B cell (primary cell): ENCODE measurements around the gene SRR. TPM values are rescaled to one million over a fixed set of nuclear protein-coding genes. Genes with fewer than 3 reads are reported as not detected.

Experiments used
- ATAC-seq: fragments of 200-7000 bp; cut with Tn5 transposase; one replicate; pipeline ENCODE4 v1.10.0; 2021; ENCODE audit warnings: low read depth, mild to moderate bottlenecking, moderate number of reproducible peaks, moderate library complexity
- CTCF ChIA-PET: fragments of 350-600 bp; sonication (Branson Sonifier 250); formaldehyde crosslinking; loops from one replicate; lab custom pipeline; 2021; ENCODE audit warnings: antibody characterized with exemption, inconsistent platforms; lab: Charles Lee
- POLR2A ChIA-PET: fragments of 350-600 bp; sonication (Branson Sonifier 250); formaldehyde crosslinking; loops from one replicate; lab custom pipeline; 2021; ENCODE audit warnings: antibody characterized with exemption; lab: Charles Lee
- DNase-seq: peaks from one replicate; pipeline ENCODE4 v3.0.0; 2013
- H2AFZ ChIP-seq: 2 replicates; pipeline ENCODE4 v1.6.1; 2012; ENCODE audit warnings: mild to moderate bottlenecking, low read depth, low read length; ENCODE audit not compliant: insufficient read depth, poor library complexity, severe bottlenecking
- H3K27ac ChIP-seq, 2 donors: 1 replicate in 1 of 2; 2 replicates in 1 of 2; pipeline ENCODE4 v1.5.1; 2012 to 2013; ENCODE audit warnings: low read length in 2 of 2, mild to moderate bottlenecking in 2 of 2, moderate library complexity in 1 of 2
- H3K27me3 ChIP-seq, 4 experiments: fragments of 200-600 bp in 1 of 4; sonication (generic) in 1 of 4; replicated peaks in 1 of 4; 1 replicate in 2 of 4; 2 replicates in 2 of 4; pipeline versions ENCODE4 v1.6.1 to v1.7.0; 2013 to 2016; ENCODE audit warnings: low read length in 3 of 4, mild to moderate bottlenecking in 2 of 4, mixed read lengths in 1 of 4, moderate library complexity in 1 of 4; ENCODE audit not compliant: insufficient read depth in 4 of 4, control insufficient read depth in 3 of 4; ENCODE audit errors: control extremely low read depth in 1 of 4
- H3K36me3 ChIP-seq, 2 experiments: replicated peaks in 1 of 2; 1 replicate in 1 of 2; 2 replicates in 1 of 2; pipeline versions ENCODE4 v1.6.1 to v1.7.1; 2013; ENCODE audit warnings: low read length in 1 of 2; ENCODE audit not compliant: insufficient read depth in 2 of 2, control insufficient read depth in 1 of 2; ENCODE audit errors: control extremely low read depth in 1 of 2, extremely low read depth in 1 of 2
- H3K4me1 ChIP-seq, 2 donors: fragments of 200-600 bp in 1 of 2; sonication (generic) in 1 of 2; 1 replicate in 1 of 2; 2 replicates in 1 of 2; pipeline versions ENCODE4 v1.5.1 to v1.6.1; 2013 to 2017; ENCODE audit warnings: low read length in 2 of 2; ENCODE audit not compliant: control insufficient read depth in 2 of 2, insufficient read depth in 2 of 2
- H3K4me2 ChIP-seq: replicated peaks from 2 replicates; pipeline ENCODE3; 2012; ENCODE audit warnings: mild to moderate bottlenecking, low read depth, low read length; ENCODE audit not compliant: poor library complexity, severe bottlenecking
- H3K4me3 ChIP-seq, 5 experiments: fragments of 200-600 bp in 1 of 5; sonication (generic) in 1 of 5; 1 replicate in 3 of 5; 2 replicates in 2 of 5; pipeline versions ENCODE4 v1.5.1 to v1.7.0; 2011 to 2016; ENCODE audit warnings: low read length in 4 of 5, mild to moderate bottlenecking in 4 of 5, low read depth in 2 of 5, control low read depth in 1 of 5, moderate library complexity in 1 of 5; ENCODE audit not compliant: insufficient read depth in 1 of 5; ENCODE audit errors: control extremely low read depth in 1 of 5, extremely low read depth in 1 of 5
- H3K79me2 ChIP-seq: fragments of 200-600 bp; sonication (generic); one replicate; pipeline ENCODE4 v1.6.0; 2016; ENCODE audit warnings: low read length; ENCODE audit not compliant: control insufficient read depth, insufficient read depth
- H3K9ac ChIP-seq: fragments of 200-600 bp; sonication (generic); 2 replicates; pipeline ENCODE4 v1.6.1; 2017; ENCODE audit warnings: mild to moderate bottlenecking, low read length, moderate library complexity
- H3K9me3 ChIP-seq, 3 donors: one replicate each; pipeline versions ENCODE4 v1.6.1 to v1.7.1; 2013; ENCODE audit warnings: low read length in 2 of 3; ENCODE audit not compliant: control insufficient read depth in 2 of 3, insufficient read depth in 1 of 3; ENCODE audit errors: control extremely low read depth in 1 of 3
- H4K20me1 ChIP-seq: 2 replicates; pipeline ENCODE4 v1.6.0; 2012; ENCODE audit warnings: mild to moderate bottlenecking, low read length; ENCODE audit not compliant: insufficient read depth, control insufficient read depth, poor library complexity, severe bottlenecking
- H3K27ac Mint-ChIP-seq: one replicate; pipeline ENCODE4 v1.8.0; 2021; ENCODE audit warnings: mixed read lengths
- H3K27me3 Mint-ChIP-seq: one replicate; pipeline ENCODE4 v1.8.0; 2021; ENCODE audit warnings: mixed read lengths
- H3K4me1 Mint-ChIP-seq: one replicate; pipeline ENCODE4 v1.8.0; 2021; ENCODE audit warnings: mixed read lengths
- H3K4me3 Mint-ChIP-seq: one replicate; pipeline ENCODE4 v1.8.0; 2021; ENCODE audit warnings: mixed read lengths
- H3K9me3 Mint-ChIP-seq: one replicate; pipeline ENCODE4 v1.8.0; 2022; ENCODE audit warnings: mixed read lengths; ENCODE audit not compliant: insufficient read depth
- CTCF ChIP-seq: fragments of 200-600 bp; IDR thresholded peaks from one replicate; pipeline ENCODE4 v1.8.0; 2022; ENCODE audit warnings: antibody characterized with exemption, mild to moderate bottlenecking
- EZH2 ChIP-seq: IDR thresholded peaks from 2 replicates; pipeline ENCODE4 v1.6.1; 2012; ENCODE audit warnings: borderline replicate concordance, low read depth, mild to moderate bottlenecking, moderate library complexity, low read length; ENCODE audit not compliant: insufficient read depth, poor library complexity, severe bottlenecking
- WGBS: methylation state at CpG from one replicate; pipeline ENCODE4 v1.1.5; 2013; ENCODE audit warnings: missing lambda C conversion rate; ENCODE audit not compliant: insufficient coverage; 5-methylcytosine and 5-hydroxymethylcytosine counted together
- intact Hi-C: fragments of 100-400 bp; cut with micrococcal nuclease; formaldehyde crosslinking; loops from one replicate; pipeline ENCODE4 v1.10.0; 2022
- polyA plus RNA-seq: library from polyadenylated mRNA; depleted of rRNA; stranded (reverse); fragments of >200 nt; gene quantifications from 2 replicates; pipeline ENCODE4 v1.2.3, GENCODE V29; 2012
- total RNA-seq, 2 donors: library from RNA; stranded (reverse); fragments of 120-200 nt in 1 of 2; gene quantifications; 1 replicate in 1 of 2; 2 replicates in 1 of 2; pipeline versions ENCODE4 v1.2.3 to v1.2.4, GENCODE V29; 2013 to 2022

The SRR gene
- total and polyA plus RNA-seq, 2 donors (not counting 1 experiment from before 2014, with no cell fraction given) = 2.6 to 5.1 TPM

- no peak for TF ChIP-seq CTCF
- no peak for TF ChIP-seq EZH2
- no peaks in the 10 kb centered on the region for H3K9me3 Mint-ChIP-seq
- no peak overlapping the region for H3K4me3 ChIP-seq
- POLR2A ChIA-PET = no interaction called here
- no peak overlapping the region for H2AFZ ChIP-seq
- intact Hi-C loops = no loop called here
- no peak overlapping the region for H3K27ac Mint-ChIP-seq
- no peak overlapping the region for H3K4me3 Mint-ChIP-seq
- no peaks in the 10 kb centered on the region for H3K79me2 ChIP-seq
- H3K36me3 ChIP-seq = peaks cover 0 to 15% of the 10 kb centered on the region in 2 experiments
- no peak overlapping the region for H3K27ac ChIP-seq
- no peaks in the 10 kb centered on the region for H4K20me1 ChIP-seq
- H3K27me3 Mint-ChIP-seq = no peaks in the 10 kb centered on the region
- DNase-seq (no peak), ATAC-seq (no peak)
- WGBS = 73% methylated on average over 4 of the region's 5 CpGs
- H3K27me3 ChIP-seq = no peaks in the 10 kb centered on the region
- H3K9me3 ChIP-seq = no peaks in the 10 kb centered on the region
- H3K4me2 ChIP-seq = no peak overlapping the region
- peaks cover 2% of the 10 kb centered on the region for H3K4me1 Mint-ChIP-seq
- CTCF ChIA-PET = interaction anchor here (0.5 kb wide), 1 partner anchor 1759 kb away, joined by 3 read pairs; no protein-coding TSS in a partner anchor
- no peak overlapping the region for H3K9ac ChIP-seq
- peaks cover 0 to 1% of the 10 kb centered on the region in 2 donors for H3K4me1 ChIP-seq
These were observed 39.7 kb downstream of the SRR start for GRCh38 chr17:2343421-2343820.

- no peak overlapping the region for H3K27ac ChIP-seq
- H4K20me1 ChIP-seq = no peaks in the 10 kb centered on the region
- H3K4me2 ChIP-seq = no peak overlapping the region
- TF ChIP-seq CTCF (no peak), EZH2 (no peak)
- H3K9me3 ChIP-seq = no peaks in the 10 kb centered on the region
- no peaks in the 10 kb centered on the region for H3K4me1 Mint-ChIP-seq
- no peaks in the 10 kb centered on the region for H3K27me3 Mint-ChIP-seq
- peaks cover 0 to 15% of the 10 kb centered on the region in 2 experiments for H3K36me3 ChIP-seq
- DNase-seq (no peak), ATAC-seq (no peak)
- H3K9ac ChIP-seq = no peak overlapping the region
- H3K9me3 Mint-ChIP-seq = no peaks in the 10 kb centered on the region
- ChIA-PET POLR2A (no interaction called here), CTCF (no interaction called here)
- intact Hi-C loops = no loop called here
- no peak overlapping the region for H3K4me3 ChIP-seq
- no peak overlapping the region for H2AFZ ChIP-seq
- no peaks in the 10 kb centered on the region for H3K27me3 ChIP-seq
- WGBS = 96% methylated on average over 4 of the region's 10 CpGs
- H3K27ac Mint-ChIP-seq = no peak overlapping the region
- no peak overlapping the region for H3K4me3 Mint-ChIP-seq
- no peaks in the 10 kb centered on the region for H3K4me1 ChIP-seq
- no peaks in the 10 kb centered on the region for H3K79me2 ChIP-seq
These were observed 40.8 kb downstream of the SRR start for GRCh38 chr17:2344528-2344927.
